ENCODE results near the gene ESPN. TPM values are rescaled to one million over a fixed set of nuclear protein-coding genes. Genes with fewer than 3 reads are reported as not detected.

ESPN gene
- polyA plus RNA-seq, 4 donors = 83.5 to 356 (median 285) TPM

- no peak for FAIRE-seq
- Histone ChIP-seq H3K27ac (ENCODE audit: low read depth in 1 of 3, low read length in 2 of 3) (no peak overlapping the region), H3K9me3 (ENCODE audit: control insufficient read depth in 2 of 2, insufficient read depth in 1 of 2, low read depth in 1 of 2, low read length in 1 of 2) (no peaks in the 10 kb centered on the region), H3K36me3 (ENCODE audit: control insufficient read depth in 3 of 3, insufficient read depth in 2 of 3, low read depth in 1 of 3, low read length in 3 of 3) (no peaks in the 10 kb centered on the region), H3K4me3 (ENCODE audit: low read depth in 1 of 3, low read length in 3 of 3) (no peak overlapping the region), H3K27me3 (ENCODE audit: control insufficient read depth in 3 of 3, insufficient read depth in 3 of 3, low read length in 3 of 3) (peaks cover 0 to 24% (median 16%) of the 10 kb centered on the region in 3 donors), H3K4me1 (ENCODE audit: control insufficient read depth in 3 of 3, insufficient read depth in 2 of 3, low read depth in 1 of 3, low read length in 2 of 3) (peaks cover 0 to 22% (median 3%) of the 10 kb centered on the region in 3 donors)
- peak in 1 of 2 donors; percentile 15 for DNase-seq
- WGBS, 3 donors = 32 to 44% (median 40%) methylated on average over 6 of the region's 6 CpGs
Observed at GRCh38 chr1:6412896-6413295, 11.7 kb upstream of the ESPN start.

- Histone ChIP-seq H3K4me3 (ENCODE audit: low read depth in 1 of 3, low read length in 3 of 3) (no peak overlapping the region), H3K27me3 (ENCODE audit: control insufficient read depth in 3 of 3, insufficient read depth in 3 of 3, low read length in 3 of 3) (peaks cover 0 to 38% (median 28%) of the 10 kb centered on the region in 3 donors), H3K27ac (ENCODE audit: low read depth in 1 of 3, low read length in 2 of 3) (peak overlapping the region in 1 of 3 donors; percentile 22), H3K9me3 (ENCODE audit: control insufficient read depth in 2 of 2, insufficient read depth in 1 of 2, low read depth in 1 of 2, low read length in 1 of 2) (no peaks in the 10 kb centered on the region), H3K4me1 (ENCODE audit: control insufficient read depth in 3 of 3, insufficient read depth in 2 of 3, low read depth in 1 of 3, low read length in 2 of 3) (peaks cover 2 to 30% (median 3%) of the 10 kb centered on the region in 3 donors), H3K36me3 (ENCODE audit: control insufficient read depth in 3 of 3, insufficient read depth in 2 of 3, low read depth in 1 of 3, low read length in 3 of 3) (no peaks in the 10 kb centered on the region)
- 1 to 5% (median 3%) methylated on average over 15 of the region's 15 CpGs for WGBS, 3 donors
- DNase-seq (peak; percentile 62 to 73), FAIRE-seq (no peak)
Observed at GRCh38 chr1:6414443-6414844, 10.1 kb upstream of the ESPN start.

DNA sequence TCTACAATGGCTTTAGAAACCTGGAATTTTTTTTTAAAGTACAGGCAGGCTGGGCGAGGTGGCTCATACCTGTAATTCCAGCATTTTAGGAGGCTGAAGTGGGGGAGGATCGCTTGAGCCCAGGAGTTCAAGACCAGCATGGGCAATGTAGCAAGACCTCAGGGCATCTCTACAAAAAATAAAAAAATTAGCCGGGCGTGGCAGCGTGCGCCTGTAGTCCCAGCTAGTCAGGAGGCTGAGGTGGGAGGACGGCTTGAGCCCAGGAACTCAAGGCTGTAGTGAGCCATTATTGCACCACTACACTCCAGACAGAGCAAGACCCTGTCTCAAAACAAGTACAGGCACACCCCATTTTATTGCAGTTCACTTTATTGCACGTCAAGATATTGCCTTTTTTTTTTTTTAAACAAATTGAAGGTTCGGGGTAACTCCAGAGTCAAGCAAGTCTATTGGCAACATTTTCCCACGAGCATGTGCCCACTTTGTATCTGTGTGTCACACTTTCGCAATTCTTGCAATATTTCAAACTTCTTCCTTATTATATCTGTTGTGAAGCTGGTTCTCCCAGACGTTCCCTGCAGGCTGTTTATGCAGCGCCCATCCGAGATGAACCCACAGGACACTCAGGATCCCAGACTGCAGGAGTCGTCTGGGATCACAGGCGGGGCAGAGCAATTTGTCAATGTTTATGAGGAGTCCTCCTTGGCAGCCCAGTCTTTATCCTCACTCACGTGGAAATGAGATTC, 9.5 kb upstream of the ESPN start:
- no peak overlapping the region for H3K4me3 ChIP-seq (ENCODE audit: low read depth in 1 of 3, low read length in 3 of 3)
- 15 to 40% (median 25%) methylated on average over 17 of the region's 17 CpGs for WGBS, 3 donors
- peak overlapping the region in 1 of 3 donors; percentile 22 for H3K27ac ChIP-seq (ENCODE audit: low read depth in 1 of 3, low read length in 2 of 3)
- DNase-seq (peak; percentile 38 to 83), FAIRE-seq (no peak)
- no peaks in the 10 kb centered on the region for H3K36me3 ChIP-seq (ENCODE audit: control insufficient read depth in 3 of 3, insufficient read depth in 2 of 3, low read depth in 1 of 3, low read length in 3 of 3)
- no peaks in the 10 kb centered on the region for H3K9me3 ChIP-seq (ENCODE audit: control insufficient read depth in 2 of 2, insufficient read depth in 1 of 2, low read depth in 1 of 2, low read length in 1 of 2)
- H3K27me3 ChIP-seq (ENCODE audit: control insufficient read depth in 3 of 3, insufficient read depth in 3 of 3, low read length in 3 of 3) = peaks cover 3 to 44% (median 30%) of the 10 kb centered on the region in 3 donors
- H3K4me1 ChIP-seq (ENCODE audit: control insufficient read depth in 3 of 3, insufficient read depth in 2 of 3, low read depth in 1 of 3, low read length in 2 of 3) = peaks cover 2 to 32% (median 6%) of the 10 kb centered on the region in 3 donors

DNA sequence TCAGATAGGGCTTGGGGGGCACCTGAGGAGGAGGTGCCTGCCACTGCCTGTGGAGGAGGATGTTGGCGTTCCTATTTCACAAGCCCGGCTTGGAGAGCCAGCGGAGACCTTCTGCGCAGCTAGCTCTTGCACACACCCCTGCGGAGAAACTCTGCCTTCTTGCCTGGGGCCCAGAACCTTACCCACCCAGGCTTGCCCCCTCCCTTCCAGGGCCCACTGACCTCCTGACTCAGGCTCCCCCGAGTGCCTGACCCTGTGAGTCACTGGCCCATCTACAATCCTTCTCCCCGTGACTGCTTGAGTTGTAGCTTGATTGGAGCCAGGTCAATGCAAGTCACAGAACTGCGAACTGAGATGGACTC, 8.3 kb upstream of the ESPN start:
- H3K27ac ChIP-seq (ENCODE audit: low read depth in 1 of 3, low read length in 2 of 3) = no peak overlapping the region
- FAIRE-seq (no peak), DNase-seq (no peak)
- H3K27me3 ChIP-seq (ENCODE audit: control insufficient read depth in 3 of 3, insufficient read depth in 3 of 3, low read length in 3 of 3) = peaks cover 7 to 56% (median 39%) of the 10 kb centered on the region in 3 donors
- WGBS, 3 donors = 74 to 76% (median 75%) methylated on average over 8 of the region's 8 CpGs
- H3K4me1 ChIP-seq (ENCODE audit: control insufficient read depth in 3 of 3, insufficient read depth in 2 of 3, low read depth in 1 of 3, low read length in 2 of 3) = peaks cover 2 to 40% (median 7%) of the 10 kb centered on the region in 3 donors
- no peaks in the 10 kb centered on the region for H3K9me3 ChIP-seq (ENCODE audit: control insufficient read depth in 2 of 2, insufficient read depth in 1 of 2, low read depth in 1 of 2, low read length in 1 of 2)
- no peak overlapping the region for H3K4me3 ChIP-seq (ENCODE audit: low read depth in 1 of 3, low read length in 3 of 3)
- H3K36me3 ChIP-seq (ENCODE audit: control insufficient read depth in 3 of 3, insufficient read depth in 2 of 3, low read depth in 1 of 3, low read length in 3 of 3) = no peaks in the 10 kb centered on the region

GRCh38 chr1:6416906-6417305, 7.7 kb upstream of the ESPN start:
- no peak for DNase-seq
- Histone ChIP-seq H3K27me3 (ENCODE audit: control insufficient read depth in 3 of 3, insufficient read depth in 3 of 3, low read length in 3 of 3) (peaks cover 7 to 62% (median 40%) of the 10 kb centered on the region in 3 donors), H3K4me1 (ENCODE audit: control insufficient read depth in 3 of 3, insufficient read depth in 2 of 3, low read depth in 1 of 3, low read length in 2 of 3) (peaks cover 2 to 40% (median 7%) of the 10 kb centered on the region in 3 donors), H3K4me3 (ENCODE audit: low read depth in 1 of 3, low read length in 3 of 3) (no peak overlapping the region), H3K27ac (ENCODE audit: low read depth in 1 of 3, low read length in 2 of 3) (no peak overlapping the region), H3K9me3 (ENCODE audit: control insufficient read depth in 2 of 2, insufficient read depth in 1 of 2, low read depth in 1 of 2, low read length in 1 of 2) (no peaks in the 10 kb centered on the region), H3K36me3 (ENCODE audit: control insufficient read depth in 3 of 3, insufficient read depth in 2 of 3, low read depth in 1 of 3, low read length in 3 of 3) (no peaks in the 10 kb centered on the region)
- no peak for FAIRE-seq
- WGBS, 3 donors = 82 to 93% (median 90%) methylated on average over 5 of the region's 5 CpGs

- Histone ChIP-seq H3K4me3 (ENCODE audit: low read depth in 1 of 3, low read length in 3 of 3) (peak overlapping the region in 1 of 3 donors; percentile 1), H3K27ac (ENCODE audit: low read depth in 1 of 3, low read length in 2 of 3) (no peak overlapping the region), H3K36me3 (ENCODE audit: control insufficient read depth in 3 of 3, insufficient read depth in 2 of 3, low read depth in 1 of 3, low read length in 3 of 3) (no peaks in the 10 kb centered on the region), H3K4me1 (ENCODE audit: control insufficient read depth in 3 of 3, insufficient read depth in 2 of 3, low read depth in 1 of 3, low read length in 2 of 3) (peaks cover 2 to 40% (median 7%) of the 10 kb centered on the region in 3 donors), H3K27me3 (ENCODE audit: control insufficient read depth in 3 of 3, insufficient read depth in 3 of 3, low read length in 3 of 3) (peaks cover 7 to 73% (median 44%) of the 10 kb centered on the region in 3 donors), H3K9me3 (ENCODE audit: control insufficient read depth in 2 of 2, insufficient read depth in 1 of 2, low read depth in 1 of 2, low read length in 1 of 2) (no peaks in the 10 kb centered on the region)
- no peak for FAIRE-seq
- WGBS, 3 donors = 53 to 60% (median 60%) methylated on average over 8 of the region's 8 CpGs
- DNase-seq = peak in 1 of 2 donors; percentile 54
Observed at GRCh38 chr1:6417961-6418667, 6.5 kb upstream of the ESPN start.

GRCh38 chr1:6418668-6419396, 5.7 kb upstream of the ESPN start:
- H3K27ac ChIP-seq (ENCODE audit: low read depth in 1 of 3, low read length in 2 of 3) = no peak overlapping the region
- whole genome bisulfite sequencing, 3 donors = 2 to 8% (median 8%) methylated on average over 49 to 69 of the region's 69 CpGs
- H3K27me3 ChIP-seq (ENCODE audit: control insufficient read depth in 3 of 3, insufficient read depth in 3 of 3, low read length in 3 of 3) = peaks cover 7 to 80% (median 49%) of the 10 kb centered on the region in 3 donors
- DNase-seq (peak; percentile 56 to 59), FAIRE-seq (no peak)
- peak overlapping the region in 2 of 3 donors; percentile 22 to 44 for H3K4me3 ChIP-seq (ENCODE audit: low read depth in 1 of 3, low read length in 3 of 3)
- no peaks in the 10 kb centered on the region for H3K9me3 ChIP-seq (ENCODE audit: control insufficient read depth in 2 of 2, insufficient read depth in 1 of 2, low read depth in 1 of 2, low read length in 1 of 2)
- no peaks in the 10 kb centered on the region for H3K36me3 ChIP-seq (ENCODE audit: control insufficient read depth in 3 of 3, insufficient read depth in 2 of 3, low read depth in 1 of 3, low read length in 3 of 3)
- peaks cover 2 to 44% (median 7%) of the 10 kb centered on the region in 3 donors for H3K4me1 ChIP-seq (ENCODE audit: control insufficient read depth in 3 of 3, insufficient read depth in 2 of 3, low read depth in 1 of 3, low read length in 2 of 3)

DNA sequence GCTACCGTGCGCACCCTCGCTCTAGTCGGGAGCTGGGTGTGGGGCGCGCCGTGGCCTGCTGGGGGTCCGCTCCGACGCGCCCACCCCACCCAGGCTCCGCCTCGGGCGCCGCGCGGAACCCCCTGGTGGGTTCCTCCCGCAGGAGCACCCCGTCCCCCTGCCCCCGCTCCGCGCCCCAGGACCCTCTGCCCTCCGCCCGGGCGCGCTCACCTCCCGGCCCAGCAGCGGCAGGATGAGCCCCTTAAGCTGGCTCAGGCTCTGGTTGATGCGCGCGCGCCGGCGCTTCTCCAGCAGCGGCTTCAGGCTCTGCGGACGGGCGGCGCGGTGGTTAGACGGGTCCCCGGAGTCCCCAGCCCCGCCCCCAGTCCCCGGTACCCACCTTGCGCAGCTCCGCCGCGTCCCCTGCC, 5.2 kb upstream of the ESPN start:
- Histone ChIP-seq H3K4me1 (ENCODE audit: control insufficient read depth in 3 of 3, insufficient read depth in 2 of 3, low read depth in 1 of 3, low read length in 2 of 3) (peaks cover 5 to 45% (median 7%) of the 10 kb centered on the region in 3 donors), H3K36me3 (ENCODE audit: control insufficient read depth in 3 of 3, insufficient read depth in 2 of 3, low read depth in 1 of 3, low read length in 3 of 3) (no peaks in the 10 kb centered on the region), H3K27me3 (ENCODE audit: control insufficient read depth in 3 of 3, insufficient read depth in 3 of 3, low read length in 3 of 3) (peaks cover 7 to 83% (median 55%) of the 10 kb centered on the region in 3 donors), H3K4me3 (ENCODE audit: low read depth in 1 of 3, low read length in 3 of 3) (peak overlapping the region in 2 of 3 donors; percentile 22 to 44), H3K27ac (ENCODE audit: low read depth in 1 of 3, low read length in 2 of 3) (no peak overlapping the region), H3K9me3 (ENCODE audit: control insufficient read depth in 2 of 2, insufficient read depth in 1 of 2, low read depth in 1 of 2, low read length in 1 of 2) (no peaks in the 10 kb centered on the region)
- DNase-seq = no peak
- WGBS, 3 donors = 0 to 5% (median 3%) methylated on average over 8 to 48 of the region's 48 CpGs
- FAIRE-seq = no peak
